Activated naive CD8-positive, alpha-beta T cell treated with anti-CD3 and anti-CD28 coated beads, Interleukin-2, amount 50 U/mL, for 24 hours (primary cell): ENCODE data around the gene NME4.
"Not testable (repeated sequence)": the region's sequence is repeated elsewhere in the genome, so short reads cannot be mapped to it uniquely, and the experiment has no call there.

Experiments used
- ATAC-seq: fragments of 150-1000 bp; cut with Tn5 transposase; one replicate; pipeline ENCODE4 v1.10.0; 2021
- DNase-seq: peaks from one replicate; pipeline ENCODE4 v3.0.0; 2021
- H3K27ac Mint-ChIP-seq: one replicate; pipeline ENCODE4 v1.8.0; 2021; ENCODE audit warnings: mild to moderate bottlenecking, mixed read lengths
- H3K27me3 Mint-ChIP-seq: one replicate; pipeline ENCODE4 v1.8.0; 2021; ENCODE audit warnings: mixed read lengths
- H3K36me3 Mint-ChIP-seq: one replicate; pipeline ENCODE4 v1.8.0; 2021; ENCODE audit warnings: low read depth, mixed read lengths
- H3K4me1 Mint-ChIP-seq: one replicate; pipeline ENCODE4 v1.8.0; 2021; ENCODE audit warnings: mixed read lengths
- H3K4me3 Mint-ChIP-seq: one replicate; pipeline ENCODE4 v1.8.0; 2021; ENCODE audit warnings: mild to moderate bottlenecking, moderate library complexity, mixed read lengths
- H3K9me3 Mint-ChIP-seq: one replicate; pipeline ENCODE4 v1.8.0; 2021; ENCODE audit warnings: mixed read lengths

Gene NME4

GRCh38 chr16:359871-360697 is 36.9 kb upstream of the NME4 start:
- H3K4me1 Mint-ChIP-seq: peaks cover 10% of the 10 kb centered on the region
- H3K36me3 Mint-ChIP-seq: no peaks in the 10 kb centered on the region
- ATAC-seq (no peak), DNase-seq (no peak)
- peaks cover 3% of the 10 kb centered on the region for H3K27me3 Mint-ChIP-seq
- no peaks in the 10 kb centered on the region for H3K9me3 Mint-ChIP-seq
- H3K27ac Mint-ChIP-seq: no peak overlapping the region
- H3K4me3 Mint-ChIP-seq: no peak overlapping the region

GRCh38 chr16:360698-361336 is 36.2 kb upstream of the NME4 start:
- Mint-ChIP-seq H3K9me3 (no peaks in the 10 kb centered on the region), H3K27ac (no peak overlapping the region), H3K27me3 (peaks cover 3% of the 10 kb centered on the region), H3K36me3 (no peaks in the 10 kb centered on the region), H3K4me3 (no peak overlapping the region), H3K4me1 (peaks cover 3% of the 10 kb centered on the region)
- no peak for ATAC-seq
- no peak for DNase-seq

- DNase-seq (no peak), ATAC-seq (no peak)
- peaks cover 3% of the 10 kb centered on the region for H3K4me1 Mint-ChIP-seq
- peaks cover 3% of the 10 kb centered on the region for H3K27me3 Mint-ChIP-seq
- H3K36me3 Mint-ChIP-seq: no peaks in the 10 kb centered on the region
- no peak overlapping the region for H3K4me3 Mint-ChIP-seq
- no peak overlapping the region for H3K27ac Mint-ChIP-seq
- no peaks in the 10 kb centered on the region for H3K9me3 Mint-ChIP-seq
Observed at GRCh38 chr16:361341-361871, 35.6 kb upstream of the NME4 start.

- peaks cover 6% of the 10 kb centered on the region for H3K36me3 Mint-ChIP-seq
- ATAC-seq: peak; percentile 84
- H3K4me1 Mint-ChIP-seq: peaks cover 3% of the 10 kb centered on the region
- peaks cover 3% of the 10 kb centered on the region for H3K27me3 Mint-ChIP-seq
- peak; percentile 76 for DNase-seq
- H3K27ac Mint-ChIP-seq: no peak overlapping the region
- H3K4me3 Mint-ChIP-seq: peak overlapping the region; percentile 59
- H3K9me3 Mint-ChIP-seq: no peaks in the 10 kb centered on the region
Observed at GRCh38 chr16:361872-362701, 34.9 kb upstream of the NME4 start.

GRCh38 chr16:362702-362999 is 34.3 kb upstream of the NME4 start:
- H3K9me3 Mint-ChIP-seq, H3K27me3 Mint-ChIP-seq, ATAC-seq, H3K27ac Mint-ChIP-seq, H3K36me3 Mint-ChIP-seq, H3K4me1 Mint-ChIP-seq, H3K4me3 Mint-ChIP-seq, DNase-seq: not testable (repeated sequence)

- H3K4me1 Mint-ChIP-seq: peaks cover 3% of the 10 kb centered on the region
- H3K9me3 Mint-ChIP-seq: no peaks in the 10 kb centered on the region
- no peak overlapping the region for H3K4me3 Mint-ChIP-seq
- DNase-seq (no peak), ATAC-seq (no peak)
- peaks cover 7% of the 10 kb centered on the region for H3K36me3 Mint-ChIP-seq
- H3K27me3 Mint-ChIP-seq: peaks cover 3% of the 10 kb centered on the region
- no peak overlapping the region for H3K27ac Mint-ChIP-seq
Observed at GRCh38 chr16:363110-363765, 33.8 kb upstream of the NME4 start.

- H3K27me3 Mint-ChIP-seq: peaks cover 3% of the 10 kb centered on the region
- no peak overlapping the region for H3K27ac Mint-ChIP-seq
- no peak for DNase-seq
- peaks cover 3% of the 10 kb centered on the region for H3K4me1 Mint-ChIP-seq
- H3K9me3 Mint-ChIP-seq: no peaks in the 10 kb centered on the region
- no peak overlapping the region for H3K4me3 Mint-ChIP-seq
- ATAC-seq: no peak
- H3K36me3 Mint-ChIP-seq: peaks cover 9% of the 10 kb centered on the region
Observed at GRCh38 chr16:363766-364490, 33.1 kb upstream of the NME4 start.

- DNase-seq (no peak), ATAC-seq (no peak)
- Mint-ChIP-seq H3K9me3 (no peaks in the 10 kb centered on the region), H3K36me3 (peaks cover 11% of the 10 kb centered on the region), H3K27me3 (peaks cover 3% of the 10 kb centered on the region), H3K4me1 (peaks cover 3% of the 10 kb centered on the region), H3K27ac (no peak overlapping the region), H3K4me3 (no peak overlapping the region)
Observed at GRCh38 chr16:364595-365491, 32.2 kb upstream of the NME4 start.

GRCh38 chr16:366476-366875 is 30.5 kb upstream of the NME4 start:
- no peak overlapping the region for H3K27ac Mint-ChIP-seq
- peaks cover 12% of the 10 kb centered on the region for H3K4me1 Mint-ChIP-seq
- no peak overlapping the region for H3K4me3 Mint-ChIP-seq
- DNase-seq: no peak
- no peak for ATAC-seq
- H3K36me3 Mint-ChIP-seq: peaks cover 11% of the 10 kb centered on the region
- no peaks in the 10 kb centered on the region for H3K9me3 Mint-ChIP-seq
- peaks cover 3% of the 10 kb centered on the region for H3K27me3 Mint-ChIP-seq

- DNase-seq: no peak
- H3K4me3 Mint-ChIP-seq: no peak overlapping the region
- H3K36me3 Mint-ChIP-seq: peaks cover 11% of the 10 kb centered on the region
- H3K27me3 Mint-ChIP-seq: no peaks in the 10 kb centered on the region
- peaks cover 12% of the 10 kb centered on the region for H3K4me1 Mint-ChIP-seq
- H3K9me3 Mint-ChIP-seq: no peaks in the 10 kb centered on the region
- no peak for ATAC-seq
- no peak overlapping the region for H3K27ac Mint-ChIP-seq
Observed at GRCh38 chr16:367333-367903, 29.6 kb upstream of the NME4 start.

- peaks cover 11% of the 10 kb centered on the region for H3K36me3 Mint-ChIP-seq
- DNase-seq (no peak), ATAC-seq (no peak)
- peaks cover 12% of the 10 kb centered on the region for H3K4me1 Mint-ChIP-seq
- no peak overlapping the region for H3K4me3 Mint-ChIP-seq
- no peaks in the 10 kb centered on the region for H3K9me3 Mint-ChIP-seq
- no peak overlapping the region for H3K27ac Mint-ChIP-seq
- no peaks in the 10 kb centered on the region for H3K27me3 Mint-ChIP-seq
Observed at GRCh38 chr16:368388-369158, 28.4 kb upstream of the NME4 start.

GRCh38 chr16:369275-369865 is 27.6 kb upstream of the NME4 start:
- DNase-seq: no peak
- no peak for ATAC-seq
- Mint-ChIP-seq H3K27me3 (no peaks in the 10 kb centered on the region), H3K36me3 (peaks cover 11% of the 10 kb centered on the region), H3K4me1 (peaks cover 12% of the 10 kb centered on the region), H3K4me3 (peak overlapping the region; percentile 61), H3K27ac (no peak overlapping the region), H3K9me3 (no peaks in the 10 kb centered on the region)
